ENCODE data around the gene WNT3.
"Not testable (repeated sequence)": the region's sequence is repeated elsewhere in the genome, so short reads cannot be mapped to it uniquely, and the experiment has no call there.

WNT3 gene
- 0 reads per million in 3 experiments for total RNA-seq

DNA sequence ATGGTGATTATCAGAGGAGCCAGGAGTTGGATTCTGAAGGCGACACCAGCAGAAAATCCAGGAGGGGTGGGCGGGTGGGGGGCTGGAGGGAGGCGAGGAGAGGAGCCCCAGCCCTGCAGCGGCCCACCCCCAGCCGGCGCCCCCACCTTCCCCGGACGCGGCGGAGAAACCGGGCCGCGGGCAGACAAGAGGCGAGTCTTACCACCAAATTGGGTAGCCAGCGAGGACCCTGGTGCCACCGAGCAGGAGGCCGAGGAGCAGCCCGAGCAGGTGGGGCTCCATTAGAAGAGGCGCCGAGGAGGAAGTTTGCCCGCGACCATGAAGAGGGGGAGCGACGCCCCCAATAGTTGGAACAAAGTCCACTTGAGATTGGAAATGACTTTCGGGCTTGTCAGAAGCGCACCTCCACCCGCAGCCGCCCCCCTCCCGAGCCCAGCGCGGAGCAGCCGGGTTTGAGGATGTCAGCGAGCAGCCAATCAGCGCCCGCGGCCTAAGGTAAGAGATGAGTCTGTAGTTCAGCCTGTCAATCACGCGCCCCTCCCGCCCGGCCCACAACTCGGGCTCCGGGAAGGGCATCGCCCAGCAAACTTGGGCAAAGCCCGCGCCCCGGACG, at the start of gene WNT3:
Gene WNT3, minus strand, starts transcription at position 377 of the 613 bp plus-strand sequence. Its CDS starts 95 bp downstream, at position 282.
- peak; percentile 19 for DNase-seq

GRCh38 chr17:46866747-46867146, 48.3 kb upstream of the WNT3 start:
- no peak for DNase-seq

- DNase-seq: no peak
Measured at GRCh38 chr17:46866325-46866724, 47.8 kb upstream of the WNT3 start.

GRCh38 chr17:46865100-46865499, 46.6 kb upstream of the WNT3 start:
- DNase-seq: no peak

DNA sequence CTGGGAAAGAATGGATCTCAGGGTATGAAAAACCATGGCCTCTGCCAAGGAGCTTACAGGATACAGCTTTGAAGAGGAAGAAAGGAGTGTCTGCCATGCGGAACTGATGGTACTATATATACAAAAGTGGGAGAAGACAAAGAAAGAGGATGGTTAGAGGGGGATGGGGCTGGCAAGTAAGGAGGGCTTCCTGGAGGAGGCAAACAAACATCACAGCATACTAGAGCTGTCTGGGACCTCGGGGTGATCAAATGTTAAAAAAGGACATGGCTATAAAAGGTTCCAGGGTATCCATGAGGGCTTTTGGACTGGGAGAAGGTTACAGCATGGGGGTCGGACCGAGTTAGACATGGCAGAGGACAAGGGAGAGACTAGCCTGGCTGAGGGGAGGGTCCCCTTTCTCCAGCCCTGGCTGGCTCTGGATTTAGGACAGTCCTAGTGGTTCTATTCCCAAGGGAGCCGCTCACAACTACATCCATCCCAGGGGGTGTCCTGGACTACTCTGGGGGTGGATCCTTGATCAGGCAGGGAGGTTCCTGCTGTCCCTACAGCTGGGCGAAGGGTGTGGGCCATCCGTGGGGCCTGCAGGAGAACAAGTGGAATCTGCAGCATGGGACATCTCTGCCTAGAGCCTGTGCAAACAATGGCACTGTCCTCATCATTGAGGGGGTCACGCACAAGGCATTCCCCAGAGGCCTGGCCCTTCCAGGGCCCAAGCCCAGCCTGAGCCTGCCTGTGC, 45.1 kb upstream of the WNT3 start:
- DNase-seq: no peak

- no peak for DNase-seq
Measured at GRCh38 chr17:46862949-46863348, 44.5 kb upstream of the WNT3 start.

DNA sequence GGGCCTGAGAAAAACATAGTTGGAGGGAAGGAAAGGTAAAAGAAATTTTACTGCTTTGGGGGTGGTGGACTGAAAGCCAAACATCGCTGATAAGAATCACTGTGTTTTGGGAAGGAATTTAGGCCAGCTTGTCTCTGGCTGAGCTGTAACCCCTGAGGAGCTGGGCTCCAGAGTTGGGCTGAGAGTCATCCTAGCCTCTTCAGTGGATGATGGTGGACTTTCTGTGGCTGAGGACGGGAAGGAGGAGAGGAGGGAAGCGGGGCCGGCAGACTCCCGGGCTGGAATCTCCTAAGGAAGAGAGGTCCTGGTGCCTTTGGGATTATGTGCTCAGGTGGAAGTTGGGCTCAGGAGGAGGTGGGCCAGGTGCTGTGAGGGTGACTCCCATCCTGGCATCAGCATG, 41.5 kb upstream of the WNT3 start:
- DNase-seq: no peak

DNA sequence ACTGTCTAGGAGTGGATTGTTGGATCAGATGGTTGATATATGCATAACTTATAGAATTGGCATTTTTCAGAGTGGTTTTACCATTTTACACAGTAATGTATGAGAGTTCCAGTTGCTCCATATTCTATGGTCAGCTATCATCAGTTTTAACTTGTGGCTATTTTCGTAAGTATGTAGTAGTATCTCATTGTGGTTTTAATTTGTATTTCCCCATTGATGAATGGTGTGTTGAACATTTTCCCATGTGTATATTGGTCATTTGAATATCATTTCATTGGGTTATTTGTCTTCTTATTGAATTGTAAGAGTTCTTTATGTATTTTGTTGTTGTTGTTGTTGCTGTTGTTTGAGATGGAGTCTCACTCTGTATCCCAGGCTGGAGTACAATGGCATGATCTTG, 39.1 kb upstream of the WNT3 start:
- DNase-seq: no peak

DNA sequence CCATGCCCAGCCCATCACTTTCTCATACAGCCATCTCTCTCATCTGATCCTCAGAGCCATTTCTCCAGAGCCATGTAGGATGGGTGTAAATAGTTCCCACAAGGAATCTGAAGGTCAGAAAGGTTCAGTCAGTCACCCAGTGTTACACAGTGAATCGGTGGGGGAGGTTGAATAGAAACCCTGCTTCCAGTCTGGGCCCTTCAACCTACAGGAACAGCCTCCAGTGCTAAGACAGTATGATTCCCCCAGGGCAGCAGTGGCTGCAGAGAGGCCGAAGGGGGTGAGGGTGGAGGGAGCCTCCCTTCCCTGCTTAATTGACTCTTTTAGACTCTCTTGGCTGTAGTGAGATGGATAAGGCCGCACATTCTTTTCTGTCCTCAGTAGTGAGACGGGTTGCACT, 36.5 kb upstream of the WNT3 start:
- no peak for DNase-seq

GRCh38 chr17:46854515-46854914, 36.0 kb upstream of the WNT3 start:
- DNase-seq: no peak

- no peak for DNase-seq
Measured at GRCh38 chr17:46853896-46854444, 35.5 kb upstream of the WNT3 start.

- DNase-seq: no peak
Measured at GRCh38 chr17:46851029-46851741, 32.7 kb upstream of the WNT3 start, which contains the start of gene WNT9B. WNT9B (plus strand) TSS chr17:46851583; CDS start chr17:46851639, 56 bp downstream.

DNA sequence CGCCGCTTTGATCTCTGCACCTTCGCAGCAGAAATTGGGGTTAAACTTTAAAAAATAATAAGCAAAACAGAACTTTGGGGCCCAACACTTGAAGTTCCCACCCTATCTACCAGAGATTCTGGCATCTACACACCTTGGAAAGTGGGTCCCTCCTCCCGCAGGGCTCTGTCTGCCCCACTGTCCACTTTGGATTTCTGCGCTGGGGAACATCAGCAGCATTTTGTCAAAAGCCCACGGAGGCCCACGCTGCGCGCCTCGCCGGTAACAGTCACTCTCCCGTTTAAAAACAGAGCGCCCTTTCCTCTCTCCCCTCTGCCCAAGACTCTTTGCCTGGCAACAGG, 32.2 kb upstream of the WNT3 start:
- no peak for DNase-seq

GRCh38 chr17:46848534-46848933, 30.0 kb upstream of the WNT3 start:
- no peak for DNase-seq

- DNase-seq: no peak
Measured at GRCh38 chr17:46847204-46848191, 29.0 kb upstream of the WNT3 start.

DNA sequence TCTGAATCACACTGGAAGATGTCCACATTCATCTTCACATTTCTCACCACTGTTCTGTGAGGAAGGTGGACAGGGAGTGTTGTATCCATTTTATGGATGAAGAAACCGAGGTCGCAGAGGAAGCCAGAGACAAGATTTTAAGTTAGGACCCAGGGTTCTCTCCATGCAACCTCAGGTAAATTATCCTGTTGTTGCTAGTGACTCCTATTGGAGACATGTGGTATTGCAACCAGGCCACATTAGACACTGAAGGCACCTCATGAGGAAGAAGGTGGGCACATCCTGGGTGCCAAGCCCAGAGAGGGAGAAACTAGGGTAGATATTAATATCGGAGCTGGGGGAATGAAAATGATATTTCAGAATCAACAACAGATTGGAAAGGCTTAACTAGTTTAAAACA, 24.3 kb upstream of the WNT3 start:
- no peak for DNase-seq

GRCh38 chr17:46841561-46842379, 23.3 kb upstream of the WNT3 start:
- DNase-seq: no peak

DNA sequence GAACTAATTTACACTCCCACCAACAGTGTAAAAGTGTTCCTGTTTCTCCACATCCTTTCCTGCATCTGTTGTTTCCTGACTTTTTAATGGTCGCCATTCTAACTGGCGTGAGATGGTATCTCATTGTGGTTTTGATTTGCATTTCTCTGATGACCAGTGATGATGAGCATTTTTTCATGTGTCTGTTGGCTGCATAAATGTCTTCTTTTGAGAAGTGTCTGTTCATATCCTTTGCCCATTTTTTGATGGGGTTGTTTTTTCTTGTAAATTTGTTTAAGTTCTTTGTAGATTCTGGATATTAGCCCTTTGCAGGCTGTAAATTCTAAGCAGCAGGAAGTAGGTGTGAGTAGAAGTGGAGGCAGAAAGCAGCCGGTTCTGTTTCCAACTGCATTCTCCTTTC, 22.1 kb upstream of the WNT3 start:
- not testable (repeated sequence) for DNase-seq

GRCh38 chr17:46839211-46839610, 20.7 kb upstream of the WNT3 start:
- no peak for DNase-seq

- no peak for DNase-seq
Measured at GRCh38 chr17:46837521-46837920, 19.0 kb upstream of the WNT3 start.

- no peak for DNase-seq
Measured at GRCh38 chr17:46836500-46836899, 18.0 kb upstream of the WNT3 start.

All from central memory CD4-positive, alpha-beta T cell (primary cell).